DMS 273 treated with DMSO at 0.1 percent for 48 hours (cell line): Measurements from ENCODE around the gene SMYD3.

ENCODE experiments used
- DNase-seq: peaks from one replicate; lab custom pipeline; 2025; lab: John Stamatoyannopoulos, UW

The SMYD3 gene

GRCh38 chr1:246214708-246215509 is 292.2 kb downstream of the SMYD3 start:
- DNase-seq, result no peak

GRCh38 chr1:246213947-246214346 is 293.1 kb downstream of the SMYD3 start:
- no peak for DNase-seq

GRCh38 chr1:246213502-246213901 is 293.6 kb downstream of the SMYD3 start:
- DNase-seq, result no peak

DNA sequence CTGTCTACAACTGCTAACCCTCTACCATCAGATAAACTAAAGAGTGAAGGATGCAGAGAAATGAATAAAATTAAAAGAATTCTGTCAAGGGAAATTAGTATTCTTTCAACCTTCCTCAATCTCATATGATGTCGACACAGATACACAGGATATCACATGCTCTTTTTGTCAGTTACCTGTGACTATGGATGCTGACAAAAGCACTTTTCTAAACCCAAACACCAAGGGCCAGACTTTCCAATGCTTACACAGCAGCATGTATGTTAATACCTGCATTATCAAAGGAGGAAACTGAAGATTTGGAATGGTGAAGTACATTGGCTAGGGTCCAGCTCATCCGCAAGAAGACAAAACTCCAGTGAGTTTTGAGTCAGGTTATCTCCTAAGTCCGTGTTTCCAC is 294.0 kb downstream of the SMYD3 start:
- no peak for DNase-seq

DNA sequence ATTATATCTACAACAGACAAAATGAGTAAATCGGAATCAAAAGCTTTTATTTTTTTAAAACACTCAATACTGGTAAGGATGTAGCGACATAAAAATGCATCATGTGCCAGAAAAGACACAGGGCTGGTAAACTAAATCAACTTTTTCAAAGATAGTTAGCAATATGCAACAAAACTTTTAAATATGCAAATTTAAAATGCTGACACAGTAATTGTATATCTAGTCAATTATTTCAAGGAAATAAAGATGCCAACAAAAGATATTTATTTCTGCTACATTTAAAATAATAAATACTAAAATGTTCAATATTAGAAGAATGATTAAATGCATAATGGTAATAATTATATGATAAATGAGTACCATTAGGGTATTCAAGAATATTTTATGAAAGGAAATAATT is 295.1 kb downstream of the SMYD3 start:
- no peak for DNase-seq

- DNase-seq, result no peak
These were observed 296.3 kb downstream of the SMYD3 start for GRCh38 chr1:246210756-246211155.

DNA sequence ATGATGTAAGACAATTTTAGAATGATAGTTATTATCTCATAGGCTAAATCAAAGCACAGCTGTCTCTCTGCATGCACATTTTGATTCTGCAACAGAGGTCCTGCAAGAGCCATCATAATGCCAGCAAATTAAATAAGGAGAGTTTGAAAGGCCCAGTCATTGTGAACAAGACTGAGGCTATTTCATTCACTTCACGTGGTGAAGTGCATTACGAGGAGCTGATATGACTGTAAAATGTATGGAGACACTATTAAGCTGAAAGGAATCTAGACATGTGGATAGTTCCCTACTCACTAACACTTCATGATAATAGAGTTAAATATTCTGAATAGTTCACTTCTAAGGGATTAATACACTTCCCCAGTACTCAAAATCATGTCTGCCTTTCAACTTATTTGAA is 299.0 kb downstream of the SMYD3 start:
- no peak for DNase-seq

DNA sequence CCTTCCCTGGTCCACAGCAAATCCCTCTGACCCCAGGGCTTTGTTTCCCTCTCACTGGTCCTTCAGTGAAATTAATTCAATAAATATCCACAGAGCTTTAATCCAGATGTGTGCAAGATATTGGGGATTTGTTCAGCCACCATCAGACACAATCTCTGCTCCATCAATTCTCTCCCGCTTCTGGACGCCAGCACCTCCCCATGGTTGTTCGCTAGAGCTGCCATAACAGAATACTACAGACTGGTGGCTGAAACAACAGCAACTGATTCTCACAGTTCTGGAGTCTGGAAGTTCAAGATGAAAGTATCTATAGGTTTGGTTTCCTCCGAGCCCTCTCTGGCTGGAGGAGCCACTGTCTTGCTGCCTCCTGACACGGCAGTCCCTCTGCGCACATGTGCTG is 303.9 kb downstream of the SMYD3 start:
- no peak for DNase-seq

GRCh38 chr1:246200738-246201137 is 306.3 kb downstream of the SMYD3 start:
- DNase-seq, result no peak

DNA sequence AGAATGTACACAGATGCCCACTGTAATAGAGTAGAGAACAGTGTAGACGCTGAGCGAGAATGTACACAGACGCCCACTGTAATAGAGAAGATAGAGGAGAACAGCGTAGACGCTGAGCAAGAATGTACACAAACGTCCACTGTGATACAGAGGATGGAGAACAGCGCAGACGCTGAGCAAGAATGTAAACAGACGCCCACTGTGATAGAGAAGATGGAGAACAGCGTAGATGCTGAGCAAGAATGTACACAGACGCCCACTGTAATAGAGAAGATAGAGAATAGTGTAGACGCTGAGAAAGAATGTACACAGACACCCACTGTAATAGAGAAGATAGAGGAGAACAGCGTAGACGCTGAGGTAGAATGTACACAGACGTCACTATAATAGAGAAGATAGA is 306.9 kb downstream of the SMYD3 start:
- no peak for DNase-seq

DNA sequence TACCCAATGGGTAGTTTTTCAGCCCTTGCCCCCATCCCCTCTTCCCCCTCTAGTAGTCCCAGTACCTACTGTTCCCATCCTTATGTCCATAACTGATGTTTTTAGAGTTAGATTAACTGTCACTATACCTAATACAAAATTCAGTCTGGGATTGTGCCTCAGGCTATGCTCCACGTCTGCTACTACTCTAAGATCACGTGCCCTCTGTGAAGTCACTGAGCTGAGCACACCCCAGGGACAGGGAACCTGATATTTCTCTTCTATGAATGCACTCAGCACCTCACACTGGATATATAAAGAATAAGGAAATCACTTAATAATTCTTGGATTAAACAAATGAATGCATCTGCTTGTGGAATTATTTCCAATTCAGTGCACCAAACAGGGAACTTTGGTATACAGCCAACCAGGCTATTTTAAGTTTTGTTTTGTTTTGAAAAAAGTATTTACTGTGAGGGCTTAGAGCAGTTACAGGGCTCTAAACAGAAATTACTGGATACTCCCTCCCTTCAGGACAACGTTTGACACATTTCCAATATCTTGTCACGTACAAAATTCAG is 307.9 kb downstream of the SMYD3 start:
- peak; percentile 8 for DNase-seq

- no peak for DNase-seq
These were observed 308.8 kb downstream of the SMYD3 start for GRCh38 chr1:246198115-246198816.

GRCh38 chr1:246197076-246197475 is 310.0 kb downstream of the SMYD3 start:
- DNase-seq, result no peak

DNA sequence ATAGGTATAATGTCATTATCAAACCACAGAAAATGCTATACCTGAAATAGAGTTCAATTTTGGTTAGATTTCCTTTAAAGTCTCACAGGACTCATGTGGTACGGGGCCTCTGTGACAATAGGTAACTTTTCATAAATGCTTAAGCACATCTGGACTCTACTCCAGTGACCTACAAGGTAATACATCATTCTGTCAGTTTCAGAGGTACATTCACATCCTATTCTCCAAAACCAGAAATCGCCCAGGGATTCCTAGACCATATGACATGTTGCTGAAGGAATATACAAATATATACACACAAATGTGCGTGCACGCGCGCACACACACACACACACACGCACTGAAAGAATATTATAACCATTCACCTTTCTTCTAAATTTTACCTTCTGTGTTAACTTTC is 311.8 kb downstream of the SMYD3 start:
- no peak for DNase-seq

GRCh38 chr1:246193537-246193936 is 313.5 kb downstream of the SMYD3 start:
- DNase-seq, result no peak

DNA sequence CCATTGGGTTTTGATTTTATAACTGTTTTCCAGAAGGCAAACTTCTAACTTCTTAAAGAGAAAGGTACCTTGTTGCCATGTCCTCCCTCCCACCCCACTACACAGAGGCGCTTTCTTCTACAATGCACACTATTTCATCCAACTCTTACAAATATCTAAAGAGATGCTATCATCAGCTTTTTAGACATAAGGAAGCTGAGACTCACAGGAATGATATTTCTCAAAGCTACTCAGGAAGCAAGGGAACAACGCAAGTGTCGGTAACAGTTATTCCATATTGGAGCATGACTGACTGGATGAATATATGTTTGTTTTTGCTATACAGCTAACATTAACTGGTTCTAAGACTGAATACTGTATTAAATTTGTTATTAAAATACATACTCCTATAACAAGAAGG is 318.0 kb downstream of the SMYD3 start:
- DNase-seq, result no peak

GRCh38 chr1:246187834-246188372 is 319.2 kb downstream of the SMYD3 start:
- no peak for DNase-seq

- DNase-seq, result no peak
These were observed 322.6 kb downstream of the SMYD3 start for GRCh38 chr1:246184503-246184902.

- DNase-seq, result no peak
These were observed 324.8 kb downstream of the SMYD3 start for GRCh38 chr1:246182149-246182851.

DNA sequence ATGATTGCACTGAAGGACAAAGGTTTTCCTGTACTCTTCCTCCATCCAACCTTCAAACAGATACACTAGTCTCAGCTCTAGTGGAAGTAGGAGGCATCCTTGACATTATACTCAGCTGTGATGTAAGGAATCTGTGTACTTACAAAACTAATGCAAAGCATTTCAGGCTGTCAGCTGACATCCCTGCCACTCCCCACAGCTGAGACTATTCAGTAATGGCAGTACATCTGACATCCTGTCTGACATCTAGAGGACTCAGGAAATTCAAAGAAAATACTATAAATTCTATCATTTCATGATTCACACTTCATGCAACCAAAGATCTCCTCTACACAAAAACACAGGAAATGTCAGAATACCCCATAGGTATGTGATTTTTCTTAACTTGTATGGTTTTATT is 325.8 kb downstream of the SMYD3 start:
- DNase-seq, result no peak

- DNase-seq, result no peak
These were observed 327.7 kb downstream of the SMYD3 start for GRCh38 chr1:246179401-246179800.

DNA sequence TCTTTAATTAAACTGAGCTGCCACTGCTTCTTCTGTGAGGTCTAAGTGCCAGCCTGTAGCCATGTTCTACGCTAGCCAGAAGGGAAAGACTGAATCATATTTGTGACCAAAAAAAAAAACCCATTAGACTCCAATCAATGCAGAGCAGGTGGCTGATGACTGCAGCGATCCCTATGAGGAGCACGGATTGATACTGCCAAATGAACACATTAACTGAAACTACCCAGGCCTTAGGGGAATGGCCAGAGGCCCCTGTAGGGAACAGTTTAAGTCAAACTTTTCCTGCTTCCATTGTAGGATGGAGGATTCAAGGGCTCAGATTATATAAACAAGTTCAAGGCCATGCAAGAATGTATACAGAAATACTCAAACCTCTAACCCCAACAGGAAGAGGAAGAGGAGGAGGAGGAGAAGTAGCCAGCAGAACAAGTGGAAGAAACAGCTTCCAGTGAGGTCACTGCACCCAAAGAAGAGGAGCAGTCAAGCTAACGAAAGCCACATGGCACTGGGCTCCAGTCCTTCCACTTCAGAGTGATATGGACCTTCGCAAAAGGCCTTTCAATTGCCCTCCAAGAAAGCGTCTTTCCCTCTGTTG is 328.3 kb downstream of the SMYD3 start:
- DNase-seq, result no peak
